Gastroesophageal sphincter (tissue), 3 donors: Measurements from ENCODE around the gene CFAP92.

Experiments used
- POLR2AphosphoS5 ChIP-seq: sonication (generic); formaldehyde crosslinking; IDR thresholded peaks from one replicate; pipeline ENCODE4 v1.6.1; 2017; ENCODE audit warnings: antibody characterized with exemption
- TF ChIP-seq, protein P1 (sequence below), 4 experiments: fragments of 200-600 bp in 2 of 4; fragments of 450-650 bp in 2 of 4; sonication (generic) in 1 of 4; IDR thresholded peaks; one replicate each; pipeline ENCODE4 v1.5.1; 2017 to 2019; ENCODE audit warnings: antibody characterized with exemption in 4 of 4, mild to moderate bottlenecking in 2 of 4, moderate library complexity in 2 of 4

DNA sequence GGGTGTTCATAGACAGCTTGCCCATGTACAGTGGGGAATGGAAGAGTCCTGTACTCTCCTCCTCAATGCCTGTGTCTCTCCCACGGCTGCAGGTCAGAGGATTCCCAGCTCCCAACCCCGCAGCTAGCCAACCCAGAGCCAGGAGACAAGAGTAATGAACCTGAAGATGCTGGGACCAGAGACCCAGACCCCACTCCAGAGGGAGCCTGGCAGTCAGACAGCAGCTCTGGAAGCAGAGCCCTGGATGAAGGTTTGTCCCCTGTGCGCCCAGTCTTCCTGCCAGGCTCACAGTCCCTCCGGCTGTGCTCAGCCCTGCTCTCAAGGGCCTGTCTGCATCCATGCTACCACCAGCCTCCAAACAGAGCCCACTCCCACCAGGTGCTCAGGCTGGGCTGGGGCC is 36.7 kb upstream of the CFAP92 start:
- TF ChIP-seq POLR2AphosphoS5, result no peak
- TF ChIP-seq, protein P1, sequence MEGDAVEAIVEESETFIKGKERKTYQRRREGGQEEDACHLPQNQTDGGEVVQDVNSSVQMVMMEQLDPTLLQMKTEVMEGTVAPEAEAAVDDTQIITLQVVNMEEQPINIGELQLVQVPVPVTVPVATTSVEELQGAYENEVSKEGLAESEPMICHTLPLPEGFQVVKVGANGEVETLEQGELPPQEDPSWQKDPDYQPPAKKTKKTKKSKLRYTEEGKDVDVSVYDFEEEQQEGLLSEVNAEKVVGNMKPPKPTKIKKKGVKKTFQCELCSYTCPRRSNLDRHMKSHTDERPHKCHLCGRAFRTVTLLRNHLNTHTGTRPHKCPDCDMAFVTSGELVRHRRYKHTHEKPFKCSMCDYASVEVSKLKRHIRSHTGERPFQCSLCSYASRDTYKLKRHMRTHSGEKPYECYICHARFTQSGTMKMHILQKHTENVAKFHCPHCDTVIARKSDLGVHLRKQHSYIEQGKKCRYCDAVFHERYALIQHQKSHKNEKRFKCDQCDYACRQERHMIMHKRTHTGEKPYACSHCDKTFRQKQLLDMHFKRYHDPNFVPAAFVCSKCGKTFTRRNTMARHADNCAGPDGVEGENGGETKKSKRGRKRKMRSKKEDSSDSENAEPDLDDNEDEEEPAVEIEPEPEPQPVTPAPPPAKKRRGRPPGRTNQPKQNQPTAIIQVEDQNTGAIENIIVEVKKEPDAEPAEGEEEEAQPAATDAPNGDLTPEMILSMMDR (IDR thresholded peaks at IDR 0.05), result no peak
